Common myeloid progenitor, CD34-positive (primary cell): ENCODE results near the gene WDR70.
"Not testable (repeated sequence)": the region's sequence is repeated elsewhere in the genome, so short reads cannot be mapped to it uniquely, and the experiment has no call there.

Source experiments
- CTCF ChIA-PET: fragments of 350-600 bp; sonication (Branson Sonifier 250); formaldehyde crosslinking; loops from one replicate; lab custom pipeline; 2021; ENCODE audit warnings: antibody characterized with exemption; lab: Charles Lee
- POLR2A ChIA-PET: fragments of 350-600 bp; sonication (Branson Sonifier 250); formaldehyde crosslinking; loops from one replicate; lab custom pipeline; 2021; ENCODE audit warnings: antibody characterized with exemption; lab: Charles Lee
- DNase-seq, 3 donors: peaks; one replicate each; pipeline versions ENCODE4 v3.0.0 to v3.0.0-alpha.2; 2013
- H3K27ac ChIP-seq, 2 experiments: 1 replicate in 1 of 2; 2 replicates in 1 of 2; pipeline ENCODE4 v1.7.0; 2013; ENCODE audit warnings: inconsistent platforms in 2 of 2, low read length in 2 of 2, mild to moderate bottlenecking in 2 of 2, low read depth in 1 of 2, moderate library complexity in 1 of 2; ENCODE audit not compliant: severe bottlenecking in 2 of 2, insufficient read depth in 1 of 2, poor library complexity in 1 of 2
- H3K27me3 ChIP-seq, 5 experiments: replicated peaks in 2 of 5; 1 replicate in 3 of 5; 2 replicates in 2 of 5; pipeline versions ENCODE4 v1.6.1 to v1.7.0; 2013; ENCODE audit warnings: low read length in 4 of 5, mild to moderate bottlenecking in 2 of 5, moderate library complexity in 2 of 5, inconsistent platforms in 1 of 5; ENCODE audit not compliant: insufficient read depth in 5 of 5, control insufficient read depth in 4 of 5
- H3K36me3 ChIP-seq, 4 experiments: 1 replicate in 2 of 4; 2 replicates in 2 of 4; pipeline versions ENCODE4 v1.6.1 to v1.7.0; 2013; ENCODE audit warnings: low read length in 3 of 4, control low read depth in 1 of 4, mild to moderate bottlenecking in 1 of 4; ENCODE audit not compliant: control insufficient read depth in 4 of 4, insufficient read depth in 4 of 4
- H3K4me1 ChIP-seq, 4 experiments: 1 replicate in 3 of 4; 2 replicates in 1 of 4; pipeline versions ENCODE4 v1.6.1 to v1.7.1; 2013; ENCODE audit warnings: low read length in 3 of 4, mild to moderate bottlenecking in 3 of 4, control low read depth in 1 of 4, inconsistent platforms in 1 of 4, moderate library complexity in 1 of 4; ENCODE audit not compliant: control insufficient read depth in 4 of 4, insufficient read depth in 4 of 4; ENCODE audit errors: control extremely low read depth in 1 of 4
- H3K4me3 ChIP-seq, 7 experiments: 1 replicate in 4 of 7; 2 replicates in 3 of 7; pipeline versions ENCODE4 v1.5.1 to v1.7.0; 2013; ENCODE audit warnings: mild to moderate bottlenecking in 7 of 7, low read length in 6 of 7, moderate library complexity in 6 of 7, inconsistent platforms in 2 of 7, low read depth in 2 of 7, control low read depth in 1 of 7; ENCODE audit not compliant: insufficient read depth in 4 of 7, control insufficient read depth in 1 of 7; ENCODE audit errors: extremely low read depth in 1 of 7
- H3K9me3 ChIP-seq, 5 experiments: 1 replicate in 4 of 5; 2 replicates in 1 of 5; pipeline versions ENCODE4 v1.6.1 to v1.7.1; 2013; ENCODE audit warnings: low read length in 4 of 5, mild to moderate bottlenecking in 2 of 5, inconsistent platforms in 1 of 5, low read depth in 1 of 5, moderate library complexity in 1 of 5; ENCODE audit not compliant: control insufficient read depth in 4 of 5, insufficient read depth in 2 of 5; ENCODE audit errors: control extremely low read depth in 1 of 5
- WGBS: methylation state at CpG from one replicate; pipeline ENCODE4 v1.1.5; 2013; ENCODE audit not compliant: insufficient coverage; 5-methylcytosine and 5-hydroxymethylcytosine counted together

WDR70 gene

GRCh38 chr5:37471666-37472197 lies 92.6 kb downstream of the WDR70 start:
- H3K27me3 ChIP-seq = no peaks in the 10 kb centered on the region
- H3K36me3 ChIP-seq = peaks cover 2 to 8% (median 3%) of the 10 kb centered on the region in 4 experiments
- no CpG with 5 or more reads among the region's 3 CpGs for WGBS

DNA sequence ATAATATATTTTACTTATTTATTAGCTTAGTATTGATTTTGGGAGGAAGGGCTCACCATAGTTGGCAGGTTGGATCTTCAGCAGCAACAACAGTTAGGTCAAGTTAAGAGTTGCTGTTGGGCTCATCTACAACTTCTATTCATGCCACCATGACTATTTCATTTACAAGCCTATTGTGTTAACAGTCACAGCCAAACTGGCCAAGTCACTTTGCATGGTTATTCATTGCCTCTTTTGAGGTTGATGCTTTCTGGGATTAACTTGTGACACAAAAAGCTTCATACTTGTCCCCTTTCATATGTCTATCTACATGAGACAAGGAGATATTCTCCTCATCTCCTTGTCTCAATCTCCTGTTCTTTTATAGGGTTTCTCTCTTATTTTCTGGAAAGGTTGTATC lies 98.3 kb downstream of the WDR70 start:
- Histone ChIP-seq H3K27ac (no peak overlapping the region), H3K4me1 (no peaks in the 10 kb centered on the region), H3K4me3 (no peak overlapping the region), H3K36me3 (peaks cover 7 to 34% (median 16%) of the 10 kb centered on the region in 4 experiments), H3K9me3 (peaks cover 0 to 12% (median 10%) of the 10 kb centered on the region in 5 experiments), H3K27me3 (no peaks in the 10 kb centered on the region)
- no peak for DNase-seq
- ChIA-PET POLR2A (no interaction called here), CTCF (interaction anchor here (1.0 kb wide), 1 partner anchor 18 kb away, joined by 4 read pairs; no protein-coding TSS in a partner anchor)

More at GRCh38 chr5:37471666-37472197, 92.6 kb downstream of the WDR70 start:
- DNase-seq = no peak
- Histone ChIP-seq H3K4me1 (no peaks in the 10 kb centered on the region), H3K9me3 (peaks cover 2 to 15% (median 5%) of the 10 kb centered on the region in 5 experiments), H3K4me3 (no peak overlapping the region), H3K27ac (no peak overlapping the region)
- POLR2A ChIA-PET = no interaction called here
- CTCF ChIA-PET = no interaction called here

DNA sequence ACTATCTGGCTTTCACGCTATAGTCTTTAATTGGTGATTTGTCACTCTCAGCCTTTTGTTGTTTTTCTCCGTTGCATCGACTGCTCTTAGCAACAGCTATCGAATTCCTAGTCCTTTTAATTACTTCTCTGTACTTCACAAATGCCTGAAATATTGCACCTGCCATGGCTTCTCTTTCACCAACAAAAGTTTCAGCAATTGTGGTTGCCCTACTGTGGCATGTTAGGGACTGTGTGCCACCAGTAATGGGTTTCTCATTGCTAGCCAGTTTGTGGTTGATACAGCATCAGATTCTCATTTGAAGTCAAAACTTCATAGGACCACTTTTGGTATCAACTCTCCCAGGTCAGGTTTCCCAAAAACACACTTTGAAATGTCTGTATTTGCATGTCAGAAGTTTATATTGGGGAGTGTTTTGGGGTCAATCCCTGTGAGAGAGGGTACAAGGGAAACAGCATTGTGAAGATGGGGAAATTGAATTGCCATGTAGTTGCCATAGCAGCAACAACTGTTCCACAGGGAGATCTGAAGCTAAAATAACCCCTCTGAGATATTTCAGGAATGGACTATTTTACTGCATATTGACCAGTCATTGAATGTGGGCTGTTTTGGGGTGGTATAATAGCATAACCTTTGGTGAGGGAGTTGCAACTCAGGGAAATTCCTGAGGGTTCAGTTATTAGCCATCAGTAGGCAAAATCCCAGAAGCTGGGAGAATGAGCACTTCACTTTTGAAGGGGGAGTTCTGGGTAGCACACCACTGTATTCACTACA lies 99.2 kb downstream of the WDR70 start:
- ChIA-PET POLR2A (no interaction called here), CTCF (interaction anchor here (0.8 to 1.0 kb wide), 2 partner anchors 13 to 17 kb away, joined by 3 to 4 read pairs; no protein-coding TSS in a partner anchor)
- WGBS = no CpG with 5 or more reads among the region's 4 CpGs
- Histone ChIP-seq H3K27me3 (no peaks in the 10 kb centered on the region), H3K36me3 (peaks cover 7 to 39% (median 17%) of the 10 kb centered on the region in 4 experiments), H3K4me1 (no peaks in the 10 kb centered on the region), H3K9me3 (peaks cover 0 to 12% (median 10%) of the 10 kb centered on the region in 5 experiments), H3K4me3 (no peak overlapping the region), H3K27ac (no peak overlapping the region)
- DNase-seq = no peak

- WGBS = 100% methylated on average over 3 of the region's 3 CpGs
- H3K4me3 ChIP-seq, H3K27ac ChIP-seq, DNase-seq, CTCF ChIA-PET, H3K27me3 ChIP-seq, H3K4me1 ChIP-seq, POLR2A ChIA-PET: not testable (repeated sequence)
- Histone ChIP-seq H3K9me3 (peaks cover 0 to 12% (median 10%) of the 10 kb centered on the region in 5 experiments), H3K36me3 (peaks cover 7 to 39% (median 16%) of the 10 kb centered on the region in 4 experiments)
Measured at GRCh38 chr5:37481395-37481794, 102.3 kb downstream of the WDR70 start.

- H3K9me3 ChIP-seq = peaks cover 0 to 11% (median 0%) of the 10 kb centered on the region in 5 experiments
- H3K4me3 ChIP-seq = no peak overlapping the region
- peaks cover 0 to 14% (median 4%) of the 10 kb centered on the region in 4 experiments for H3K36me3 ChIP-seq
- H3K27me3 ChIP-seq = no peaks in the 10 kb centered on the region
- no peak overlapping the region for H3K27ac ChIP-seq
- WGBS = 100% methylated on average over 2 of the region's 2 CpGs
- POLR2A ChIA-PET = no interaction called here
- no peaks in the 10 kb centered on the region for H3K4me1 ChIP-seq
- peak in 1 of 3 donors; percentile 15 for DNase-seq
- CTCF ChIA-PET = no interaction called here
Measured at GRCh38 chr5:37490120-37490810, 111.1 kb downstream of the WDR70 start.

DNA sequence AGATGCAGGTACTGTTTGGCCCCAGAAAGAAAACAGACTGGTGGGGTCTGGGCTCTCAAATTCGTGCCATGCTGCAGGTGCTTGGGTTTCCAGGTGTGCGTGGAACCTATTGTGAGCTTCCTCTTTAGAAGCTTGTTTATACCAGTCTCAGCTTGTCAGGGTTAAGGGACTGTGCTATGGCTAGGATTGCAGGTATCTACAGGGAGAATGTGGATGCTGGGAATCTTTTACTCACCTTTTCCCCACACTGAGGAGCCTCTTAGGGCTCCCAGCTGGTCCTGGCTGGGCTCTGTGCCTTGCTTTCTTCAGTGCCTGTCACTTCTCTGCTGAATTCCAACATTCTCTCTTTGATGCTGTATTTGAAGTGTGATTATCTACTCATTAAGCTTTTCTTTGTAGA lies 111.8 kb downstream of the WDR70 start:
- Histone ChIP-seq H3K4me1 (no peaks in the 10 kb centered on the region), H3K4me3 (no peak overlapping the region), H3K36me3 (peaks cover 0 to 14% (median 4%) of the 10 kb centered on the region in 4 experiments), H3K27ac (no peak overlapping the region), H3K27me3 (no peaks in the 10 kb centered on the region), H3K9me3 (peaks cover 0 to 11% (median 0%) of the 10 kb centered on the region in 5 experiments)
- WGBS = 100% methylated on average over 2 of the region's 2 CpGs
- CTCF ChIA-PET = interaction anchor here (0.6 to 0.7 kb wide), 2 partner anchors 12 to 1076 kb away, joined by 3 read pairs; no protein-coding TSS in a partner anchor
- no peak for DNase-seq
- POLR2A ChIA-PET = no interaction called here
